Activated CD8-positive, alpha-beta memory T cell treated with anti-CD3 and anti-CD28 coated beads, Interleukin-2, amount 10 ng/mL, durations not matched to agents 7 days and 5 days (primary cell): Measurements from ENCODE around the gene ERN1. TPM values are rescaled to one million over a fixed set of nuclear protein-coding genes. Genes with fewer than 3 reads are reported as not detected.
"Not testable (repeated sequence)": the region's sequence is repeated elsewhere in the genome, so short reads cannot be mapped to it uniquely, and the experiment has no call there.

Experiments used
- ATAC-seq: fragments of 150-1000 bp; cut with Tn5 transposase; one replicate; pipeline ENCODE4 v1.10.0; 2021; ENCODE audit warnings: moderate library complexity
- CTCF ChIA-PET: fragments of 350-600 bp; sonication (Branson Sonifier 250); formaldehyde crosslinking; loops from one replicate; lab custom pipeline; 2021; ENCODE audit warnings: antibody characterized with exemption; lab: Charles Lee
- DNase-seq: peaks from one replicate; pipeline ENCODE4 v3.0.0-alpha.2; 2020
- H3K27ac Mint-ChIP-seq: one replicate; pipeline ENCODE4 v1.8.0; 2021; ENCODE audit warnings: mild to moderate bottlenecking, mixed read lengths
- H3K27me3 Mint-ChIP-seq: one replicate; pipeline ENCODE4 v1.8.0; 2021; ENCODE audit warnings: mixed read lengths
- H3K36me3 Mint-ChIP-seq: one replicate; pipeline ENCODE4 v1.8.0; 2021; ENCODE audit warnings: mild to moderate bottlenecking, mixed read lengths
- H3K4me1 Mint-ChIP-seq: one replicate; pipeline ENCODE4 v1.8.0; 2021; ENCODE audit warnings: mixed read lengths
- H3K4me3 Mint-ChIP-seq: one replicate; pipeline ENCODE4 v1.8.0; 2021; ENCODE audit warnings: mild to moderate bottlenecking, moderate library complexity, mixed read lengths
- H3K9me3 Mint-ChIP-seq: one replicate; pipeline ENCODE4 v1.8.0; 2022; ENCODE audit warnings: low read depth, mixed read lengths
- total RNA-seq, 2 experiments: library from RNA; stranded (reverse); gene quantifications; one replicate each; pipeline ENCODE4 v1.2.3, GENCODE V29; 2021

ERN1 gene
- total RNA-seq, 2 experiments from 2014 or later, result 21.7 to 22.9 TPM

- Mint-ChIP-seq H3K4me1 (peaks cover 60% of the 10 kb centered on the region), H3K9me3 (no peaks in the 10 kb centered on the region), H3K4me3 (peak overlapping the region; percentile 65), H3K27ac (peak overlapping the region; percentile 92), H3K36me3 (no peaks in the 10 kb centered on the region), H3K27me3 (no peaks in the 10 kb centered on the region)
- CTCF ChIA-PET, result interaction anchor here (0.5 to 10.4 kb wide), 56 partner anchors 9 to 265 kb away, joined by 3 to 488 read pairs (median 6); partner anchors contain the start of genes CD79B, CSHL1, ERN1 and GH1
- DNase-seq, result peak; percentile 97
- peak; percentile 87 for ATAC-seq
Observed at GRCh38 chr17:64025732-64026294, 104.1 kb downstream of the ERN1 start.

- ATAC-seq (peak; percentile 16), DNase-seq (peak; percentile 67)
- H3K4me3 Mint-ChIP-seq, result peak overlapping the region; percentile 65
- CTCF ChIA-PET, result interaction anchor here (0.5 to 10.4 kb wide), 55 partner anchors 8 to 266 kb away, joined by 3 to 488 read pairs (median 6); partner anchors contain the start of genes CD79B, CSHL1, ERN1 and GH1
- H3K9me3 Mint-ChIP-seq, result no peaks in the 10 kb centered on the region
- peak overlapping the region; percentile 92 for H3K27ac Mint-ChIP-seq
- H3K27me3 Mint-ChIP-seq, result no peaks in the 10 kb centered on the region
- H3K36me3 Mint-ChIP-seq, result no peaks in the 10 kb centered on the region
- peaks cover 61% of the 10 kb centered on the region for H3K4me1 Mint-ChIP-seq
Observed at GRCh38 chr17:64024781-64025731, 104.9 kb downstream of the ERN1 start.

DNA sequence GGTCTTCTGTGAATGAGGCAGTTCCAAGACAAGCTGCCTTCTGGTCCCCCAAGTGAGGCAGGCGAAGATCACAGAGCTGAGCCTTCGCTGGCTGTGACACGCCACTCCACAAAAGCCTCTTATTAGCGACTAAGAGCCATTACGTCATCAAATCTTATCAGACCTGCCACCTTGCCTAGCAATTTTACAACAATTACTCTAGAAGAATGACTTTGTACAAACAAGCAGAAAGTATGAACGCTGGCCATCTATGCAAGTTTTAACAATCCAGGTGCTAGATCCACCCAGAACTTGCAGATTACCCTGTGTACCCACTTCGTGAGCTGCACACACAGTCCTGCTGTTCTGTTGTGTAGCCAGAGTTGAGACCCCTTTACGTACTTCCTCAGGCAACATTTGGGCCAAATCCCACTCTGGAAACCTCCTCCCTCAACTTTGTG is 105.7 kb downstream of the ERN1 start:
- peak overlapping the region; percentile 92 for H3K27ac Mint-ChIP-seq
- no peak for DNase-seq
- CTCF ChIA-PET, result interaction anchor here (0.9 to 10.4 kb wide), 21 partner anchors 12 to 135 kb away, joined by 3 to 488 read pairs (median 14); partner anchors contain the start of genes CD79B, CSHL1, ERN1 and GH1
- H3K27me3 Mint-ChIP-seq, result no peaks in the 10 kb centered on the region
- H3K4me3 Mint-ChIP-seq, result no peak overlapping the region
- H3K36me3 Mint-ChIP-seq, result no peaks in the 10 kb centered on the region
- no peaks in the 10 kb centered on the region for H3K9me3 Mint-ChIP-seq
- peaks cover 63% of the 10 kb centered on the region for H3K4me1 Mint-ChIP-seq
- ATAC-seq, result no peak

GRCh38 chr17:64022611-64023063 is 107.3 kb downstream of the ERN1 start:
- Mint-ChIP-seq H3K36me3 (no peaks in the 10 kb centered on the region), H3K9me3 (no peaks in the 10 kb centered on the region), H3K27me3 (no peaks in the 10 kb centered on the region), H3K27ac (peak overlapping the region; percentile 80), H3K4me3 (no peak overlapping the region), H3K4me1 (peaks cover 69% of the 10 kb centered on the region)
- no peak for ATAC-seq
- CTCF ChIA-PET, result interaction anchor here (0.7 to 10.4 kb wide), 7 partner anchors 32 to 687 kb away, joined by 3 to 488 read pairs (median 4); partner anchors contain the start of gene ERN1
- DNase-seq, result no peak

DNA sequence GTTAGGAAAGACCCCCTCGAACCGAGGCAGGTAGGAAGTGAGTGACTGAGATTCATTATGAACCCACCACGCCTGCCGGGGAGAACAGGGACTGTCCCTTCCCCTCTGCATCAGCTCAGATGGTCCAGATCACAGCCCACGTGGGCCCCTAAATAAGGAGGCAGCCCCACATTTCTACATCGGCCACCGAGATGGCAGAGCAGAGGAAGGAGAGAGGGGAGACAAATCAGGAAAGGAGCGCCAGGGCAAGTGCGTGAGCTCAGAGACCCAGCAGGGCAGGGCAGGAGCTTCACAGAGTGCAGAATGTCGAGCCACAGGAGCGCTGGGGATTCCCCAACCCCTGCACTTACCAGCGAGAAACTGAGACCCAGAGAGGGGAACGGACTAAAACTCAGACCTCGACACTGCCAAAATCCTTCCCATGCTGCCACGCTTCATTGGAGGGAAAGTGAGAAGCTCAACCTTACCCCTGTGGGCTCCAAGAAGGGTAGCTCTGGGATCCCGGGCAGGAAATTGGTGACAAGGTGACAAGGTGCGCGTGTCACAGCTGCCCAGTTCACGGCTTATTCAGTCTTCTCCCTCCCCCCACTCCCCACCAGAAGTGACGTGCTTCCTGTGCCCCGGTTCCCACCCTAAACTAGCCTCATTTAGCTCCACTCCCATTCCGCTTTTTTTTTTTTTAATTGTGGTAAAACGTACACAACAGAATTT is 109.7 kb downstream of the ERN1 start, which contains the start of gene ICAM2:
Gene ICAM2, minus strand, starts transcription at position 578 of the 711 bp plus-strand sequence. CDS start 13,942 bp downstream, outside the sequence.
- CTCF ChIA-PET, result interaction anchor here (0.6 to 4.5 kb wide), 30 partner anchors 9 to 736 kb away, joined by 3 to 30 read pairs (median 4); partner anchors contain the start of genes CSHL1, GH1 and PRR29
- peak; percentile 75 for ATAC-seq
- H3K27me3 Mint-ChIP-seq, result no peaks in the 10 kb centered on the region

GRCh38 chr17:64019551-64019961 is 110.4 kb downstream of the ERN1 start:
- H3K36me3 Mint-ChIP-seq, result not testable (repeated sequence)

More for the DNA sequence above, 109.7 kb downstream of the ERN1 start, which contains the start of gene ICAM2:
- H3K9me3 Mint-ChIP-seq, result no peaks in the 10 kb centered on the region
- H3K36me3 Mint-ChIP-seq, result no peaks in the 10 kb centered on the region
- peak within 1 kb of the TSS; percentile 98 for H3K27ac Mint-ChIP-seq
- DNase-seq, result peak; percentile 97
- H3K4me1 Mint-ChIP-seq, result peaks cover 73% of the 10 kb centered on the region
- H3K4me3 Mint-ChIP-seq, result peak within 1 kb of the TSS; percentile 92

DNA sequence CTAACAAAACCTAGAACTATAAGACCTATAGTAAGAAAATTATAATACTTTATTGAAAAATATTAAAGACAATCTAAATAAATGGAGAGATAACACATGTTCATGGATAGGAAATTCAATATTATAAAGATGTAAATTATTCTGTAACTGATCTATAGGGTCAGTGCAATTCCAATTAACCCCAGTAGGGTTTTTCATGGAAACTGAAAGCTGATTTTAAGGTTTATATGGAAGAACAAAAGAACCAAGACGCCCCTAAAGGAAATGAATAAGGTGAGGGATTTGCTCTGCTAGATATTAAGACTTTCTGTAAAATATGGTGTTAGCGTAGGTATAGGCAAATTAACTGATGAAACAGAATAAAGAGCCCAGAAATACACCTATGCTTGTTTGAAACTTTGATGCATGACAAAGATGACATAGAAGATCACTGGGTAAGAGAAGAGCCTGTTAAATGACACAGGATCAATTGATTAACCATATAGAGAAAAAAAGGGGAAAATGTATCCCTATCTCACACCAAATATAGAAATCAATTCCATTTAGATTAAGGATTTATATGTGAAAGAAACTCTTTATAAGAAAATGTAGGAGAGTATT is 112.5 kb downstream of the ERN1 start:
- ATAC-seq (no peak), DNase-seq (no peak)
- peaks cover 3% of the 10 kb centered on the region for H3K36me3 Mint-ChIP-seq
- peak overlapping the region; percentile 50 for H3K4me3 Mint-ChIP-seq
- no peaks in the 10 kb centered on the region for H3K9me3 Mint-ChIP-seq
- H3K27me3 Mint-ChIP-seq, result no peaks in the 10 kb centered on the region
- H3K4me1 Mint-ChIP-seq, result peaks cover 70% of the 10 kb centered on the region
- peak overlapping the region; percentile 84 for H3K27ac Mint-ChIP-seq
- CTCF ChIA-PET, result interaction anchor here (0.7 to 3.3 kb wide), 13 partner anchors 8 to 128 kb away, joined by 3 to 29 read pairs (median 8); partner anchors contain the start of genes CSHL1, ERN1 and PRR29

More at GRCh38 chr17:64019551-64019961, 110.4 kb downstream of the ERN1 start:
- peaks cover 71% of the 10 kb centered on the region for H3K4me1 Mint-ChIP-seq
- H3K27me3 Mint-ChIP-seq, H3K9me3 Mint-ChIP-seq: not testable (repeated sequence)
- peak overlapping the region; percentile 92 for H3K4me3 Mint-ChIP-seq
- DNase-seq, result peak; percentile 50
- H3K27ac Mint-ChIP-seq, result peak overlapping the region; percentile 98
- CTCF ChIA-PET, result interaction anchor here (0.7 to 4.5 kb wide), 17 partner anchors 9 to 176 kb away, joined by 3 to 30 read pairs (median 7); partner anchors contain the start of genes GH1 and PRR29
- peak; percentile 7 for ATAC-seq

- H3K36me3 Mint-ChIP-seq, result peaks cover 3% of the 10 kb centered on the region
- H3K27me3 Mint-ChIP-seq, result no peaks in the 10 kb centered on the region
- H3K9me3 Mint-ChIP-seq, result no peaks in the 10 kb centered on the region
- DNase-seq (no peak), ATAC-seq (no peak)
- H3K27ac Mint-ChIP-seq, result peak overlapping the region; percentile 93
- H3K4me1 Mint-ChIP-seq, result peaks cover 65% of the 10 kb centered on the region
- CTCF ChIA-PET, result interaction anchor here (0.9 to 3.3 kb wide), 16 partner anchors 9 to 128 kb away, joined by 3 to 29 read pairs (median 8); partner anchors contain the start of genes CSHL1 and ERN1
- H3K4me3 Mint-ChIP-seq, result peak overlapping the region; percentile 69
Observed at GRCh38 chr17:64016974-64017373, 113.0 kb downstream of the ERN1 start.

- Mint-ChIP-seq H3K9me3 (no peaks in the 10 kb centered on the region), H3K36me3 (peaks cover 9% of the 10 kb centered on the region), H3K27me3 (no peaks in the 10 kb centered on the region), H3K27ac (peak overlapping the region; percentile 93), H3K4me3 (peak overlapping the region; percentile 69), H3K4me1 (peaks cover 64% of the 10 kb centered on the region)
- CTCF ChIA-PET, result interaction anchor here (0.8 to 3.3 kb wide), 17 partner anchors 9 to 129 kb away, joined by 3 to 29 read pairs (median 7); partner anchors contain the start of genes CSHL1, ERN1 and PRR29
- ATAC-seq (peak; percentile 17), DNase-seq (no peak)
Observed at GRCh38 chr17:64016231-64016784, 113.6 kb downstream of the ERN1 start.

DNA sequence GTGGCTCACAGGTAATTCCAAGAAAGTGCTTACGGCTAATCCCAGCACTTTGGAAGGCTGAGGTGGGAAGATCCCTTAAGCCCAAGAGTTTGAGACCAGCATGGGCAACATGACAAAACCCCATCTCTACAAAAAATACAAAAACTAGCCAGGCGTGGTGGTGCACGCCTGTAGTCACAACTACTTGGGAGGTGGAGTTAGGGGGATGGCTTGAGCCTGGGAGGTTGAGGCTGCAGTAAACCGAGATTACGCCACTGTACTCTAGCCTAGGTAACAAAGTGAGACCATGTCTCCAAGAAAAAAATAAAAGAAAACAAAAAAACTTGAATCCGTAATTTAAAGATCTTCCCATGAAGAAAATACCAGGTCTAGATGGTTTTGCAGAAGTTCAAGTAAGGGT is 114.5 kb downstream of the ERN1 start:
- Mint-ChIP-seq H3K27me3 (no peaks in the 10 kb centered on the region), H3K9me3 (no peaks in the 10 kb centered on the region), H3K36me3 (peaks cover 14% of the 10 kb centered on the region), H3K4me1 (peaks cover 58% of the 10 kb centered on the region), H3K27ac (peak overlapping the region; percentile 93), H3K4me3 (peak overlapping the region; percentile 28)
- ATAC-seq (no peak), DNase-seq (no peak)
- CTCF ChIA-PET, result no interaction called here

DNA sequence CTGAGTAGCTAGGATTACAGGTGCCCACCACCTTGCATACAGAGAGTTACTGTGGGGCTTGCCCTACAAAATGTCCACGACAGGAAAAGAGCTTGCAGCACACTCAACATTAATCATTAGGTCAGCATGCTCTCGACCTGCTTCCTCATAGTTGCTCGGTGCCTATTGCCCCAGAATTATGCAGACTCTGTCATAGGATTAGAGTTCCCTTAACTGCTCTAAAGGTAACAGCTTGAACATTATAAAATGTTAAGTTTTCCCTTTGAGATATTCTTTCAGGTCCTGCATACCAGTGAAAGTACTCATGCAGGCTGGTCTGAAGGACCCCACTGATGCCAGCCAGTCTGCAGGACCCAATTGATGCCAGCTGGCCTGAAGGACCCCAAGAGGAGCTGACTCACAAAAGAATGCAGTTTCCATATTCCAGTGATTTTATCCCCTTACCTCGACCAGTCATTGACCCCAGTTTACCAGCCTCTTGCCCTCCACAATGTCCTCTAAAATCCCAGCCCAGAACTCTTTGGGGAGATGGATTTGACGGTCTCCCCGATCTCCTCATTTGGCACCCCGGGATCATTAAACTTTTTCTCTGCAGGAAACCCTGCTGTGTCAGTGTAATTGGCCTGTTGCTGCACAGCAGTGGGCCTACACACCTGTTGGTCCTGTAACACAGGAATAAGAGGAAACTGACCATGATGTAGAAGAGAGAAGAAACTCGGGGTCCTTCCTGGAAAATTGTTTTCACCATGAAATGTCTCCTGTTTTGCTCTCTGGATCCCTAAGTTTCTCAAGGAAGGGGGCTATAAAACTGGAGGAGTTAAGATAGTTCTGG is 120.2 kb downstream of the ERN1 start:
- ATAC-seq, result no peak

More for the DNA sequence above, 120.2 kb downstream of the ERN1 start:
- H3K27me3 Mint-ChIP-seq, result no peaks in the 10 kb centered on the region
- H3K27ac Mint-ChIP-seq, result peak overlapping the region; percentile 5
- no peak for DNase-seq
- no peaks in the 10 kb centered on the region for H3K9me3 Mint-ChIP-seq
- CTCF ChIA-PET, result interaction anchor here (0.7 to 1.3 kb wide), 4 partner anchors 9 to 19 kb away, joined by 3 to 4 read pairs (median 4); partner anchors contain the start of gene ICAM2
- H3K36me3 Mint-ChIP-seq, result peaks cover 17% of the 10 kb centered on the region
- peaks cover 35% of the 10 kb centered on the region for H3K4me1 Mint-ChIP-seq
- H3K4me3 Mint-ChIP-seq, result no peak overlapping the region
